Lung (tissue), 12 donors: Measurements from ENCODE around the gene SOX5. TPM values are rescaled to one million over a fixed set of nuclear protein-coding genes. Genes with fewer than 3 reads are reported as not detected.

Experiments
- ATAC-seq: fragments of 200-7000 bp; cut with Tn5 transposase; one replicate; pipeline ENCODE4 v1.9.1; 2020; ENCODE audit warnings: moderate number of reproducible peaks; ENCODE audit not compliant: insufficient read depth, low FRiP score
- DNase-seq, 3 donors: peaks; one replicate each; pipeline ENCODE4 v3.0.0-alpha.2; 2013 to 2017
- H3K27ac ChIP-seq, 2 donors: one replicate each; pipeline ENCODE4 v1.5.1; 2013; ENCODE audit warnings: mild to moderate bottlenecking in 2 of 2, moderate library complexity in 2 of 2, control low read depth in 1 of 2, inconsistent platforms in 1 of 2, low read depth in 1 of 2, low read length in 1 of 2
- H3K27me3 ChIP-seq, 3 donors: one replicate each; pipeline ENCODE4 v1.5.1; 2013; ENCODE audit warnings: low read length in 2 of 3; ENCODE audit not compliant: control insufficient read depth in 3 of 3, insufficient read depth in 3 of 3
- H3K36me3 ChIP-seq, 4 donors: one replicate each; pipeline ENCODE4 v1.5.1; 2013; ENCODE audit warnings: low read length in 4 of 4, mild to moderate bottlenecking in 1 of 4, moderate library complexity in 1 of 4; ENCODE audit not compliant: control insufficient read depth in 4 of 4, insufficient read depth in 4 of 4
- H3K4me1 ChIP-seq, 5 donors: one replicate each; pipeline ENCODE4 v1.5.1; 2013; ENCODE audit warnings: low read length in 5 of 5, mild to moderate bottlenecking in 2 of 5, moderate library complexity in 1 of 5; ENCODE audit not compliant: control insufficient read depth in 5 of 5, insufficient read depth in 5 of 5
- H3K4me3 ChIP-seq: one replicate; pipeline ENCODE4 v1.5.1; 2013; ENCODE audit warnings: mild to moderate bottlenecking, control low read depth, moderate library complexity
- H3K9ac ChIP-seq, 2 donors: one replicate each; pipeline ENCODE4 v1.5.1; 2013; ENCODE audit warnings: low read length in 2 of 2, control low read depth in 1 of 2; ENCODE audit not compliant: insufficient read depth in 1 of 2
- H3K9me3 ChIP-seq, 4 donors: one replicate each; pipeline ENCODE4 v1.5.1; 2013; ENCODE audit warnings: low read length in 3 of 4, mild to moderate bottlenecking in 1 of 4, moderate library complexity in 1 of 4; ENCODE audit not compliant: control insufficient read depth in 4 of 4, insufficient read depth in 3 of 4
- WGBS, 2 donors: extraction: QIAGEN DNeasy Blood & Tissue Kit; methylation state at CpG; one replicate each; pipeline ENCODE4 v1.1.7; 2013; 5-methylcytosine and 5-hydroxymethylcytosine counted together
- polyA plus RNA-seq, 2 donors: library from polyadenylated mRNA; stranded (reverse); fragments of 200-250 nt; gene quantifications; one replicate each; pipeline ENCODE4 v1.2.1, GENCODE V29; 2013
- total RNA-seq, 2 donors: library from RNA; depleted of rRNA in 1 of 2; stranded (reverse); fragments of >200 nt in 1 of 2; gene quantifications; one replicate each; pipeline ENCODE4 v1.2.1, GENCODE V29; 2014 to 2021
- TF ChIP-seq, protein P1 (sequence below): IDR thresholded peaks from 2 replicates; pipeline ENCODE4 v1.5.1; 2012; ENCODE audit warnings: mild to moderate bottlenecking; ENCODE audit errors: control extremely low read depth, extremely low read depth
- donor health status: control.
- donor health status: control.
- donor health status: Bipolar disorder and iron deficiency.
- donor health status: healthy.
- donor health status: DM: yes; HTN: yes; CAD: no.

SOX5 gene
- total and polyA plus RNA-seq, 4 donors: 1.0 to 71.4 (median 7.2) TPM

DNA sequence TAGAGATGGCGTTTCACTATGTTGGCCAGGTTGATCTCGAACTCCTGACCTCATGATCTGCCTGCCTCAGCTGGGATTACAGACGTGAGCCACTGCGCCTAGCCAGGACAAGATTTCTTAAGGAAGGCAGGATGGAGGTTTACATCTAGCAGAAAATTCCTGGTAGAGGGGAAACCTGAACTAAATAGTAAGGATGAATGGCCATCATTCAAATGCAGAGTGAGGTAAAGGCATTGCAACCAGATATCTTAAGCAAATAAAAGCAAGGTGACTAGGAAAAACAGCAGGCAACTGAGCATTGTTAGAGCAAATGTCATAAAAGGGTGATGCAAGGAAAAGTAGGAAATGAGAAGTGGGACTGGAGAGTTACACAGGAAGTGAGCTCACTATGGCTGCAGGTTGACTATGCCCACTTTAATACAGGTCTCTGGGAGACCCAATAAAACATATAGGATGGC, 133.0 kb downstream of the SOX5 start:
- 92 to 94% methylated on average over 4 of the region's 4 CpGs for WGBS, 2 donors
- Histone ChIP-seq H3K4me3 (no peak overlapping the region), H3K4me1 (no peaks in the 10 kb centered on the region), H3K27ac (no peak overlapping the region), H3K27me3 (no peaks in the 10 kb centered on the region), H3K36me3 (no peaks in the 10 kb centered on the region), H3K9me3 (no peaks in the 10 kb centered on the region), H3K9ac (no peak overlapping the region)
- ATAC-seq (no peak), DNase-seq (no peak)
- TF ChIP-seq, protein P1, sequence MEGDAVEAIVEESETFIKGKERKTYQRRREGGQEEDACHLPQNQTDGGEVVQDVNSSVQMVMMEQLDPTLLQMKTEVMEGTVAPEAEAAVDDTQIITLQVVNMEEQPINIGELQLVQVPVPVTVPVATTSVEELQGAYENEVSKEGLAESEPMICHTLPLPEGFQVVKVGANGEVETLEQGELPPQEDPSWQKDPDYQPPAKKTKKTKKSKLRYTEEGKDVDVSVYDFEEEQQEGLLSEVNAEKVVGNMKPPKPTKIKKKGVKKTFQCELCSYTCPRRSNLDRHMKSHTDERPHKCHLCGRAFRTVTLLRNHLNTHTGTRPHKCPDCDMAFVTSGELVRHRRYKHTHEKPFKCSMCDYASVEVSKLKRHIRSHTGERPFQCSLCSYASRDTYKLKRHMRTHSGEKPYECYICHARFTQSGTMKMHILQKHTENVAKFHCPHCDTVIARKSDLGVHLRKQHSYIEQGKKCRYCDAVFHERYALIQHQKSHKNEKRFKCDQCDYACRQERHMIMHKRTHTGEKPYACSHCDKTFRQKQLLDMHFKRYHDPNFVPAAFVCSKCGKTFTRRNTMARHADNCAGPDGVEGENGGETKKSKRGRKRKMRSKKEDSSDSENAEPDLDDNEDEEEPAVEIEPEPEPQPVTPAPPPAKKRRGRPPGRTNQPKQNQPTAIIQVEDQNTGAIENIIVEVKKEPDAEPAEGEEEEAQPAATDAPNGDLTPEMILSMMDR: no peak

DNA sequence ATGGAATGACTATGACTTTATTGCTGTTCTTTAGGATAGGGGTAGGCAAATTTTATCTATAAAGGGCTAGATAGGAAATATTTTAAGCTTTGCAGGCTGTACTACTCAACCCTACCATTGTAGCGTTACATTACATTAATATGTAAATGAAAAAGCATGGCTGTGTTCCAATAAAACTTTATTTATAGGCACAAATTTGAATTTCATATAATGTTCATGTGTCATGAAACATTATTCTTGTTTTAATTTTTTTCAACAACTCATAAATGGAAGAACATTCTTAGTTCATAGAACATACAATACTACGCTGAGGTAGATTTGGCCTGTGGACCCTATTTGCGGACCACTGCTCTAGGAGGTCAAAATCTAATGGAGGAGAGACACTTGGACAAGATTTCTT, 133.7 kb downstream of the SOX5 start:
- Histone ChIP-seq H3K4me1 (no peaks in the 10 kb centered on the region), H3K36me3 (no peaks in the 10 kb centered on the region), H3K9me3 (no peaks in the 10 kb centered on the region), H3K9ac (no peak overlapping the region), H3K27me3 (no peaks in the 10 kb centered on the region), H3K27ac (no peak overlapping the region), H3K4me3 (no peak overlapping the region)
- 94 to 98% methylated on average over 3 of the region's 3 CpGs for WGBS, 2 donors
- TF ChIP-seq, protein P1: no peak
- ATAC-seq: no peak
- no peak for DNase-seq

DNA sequence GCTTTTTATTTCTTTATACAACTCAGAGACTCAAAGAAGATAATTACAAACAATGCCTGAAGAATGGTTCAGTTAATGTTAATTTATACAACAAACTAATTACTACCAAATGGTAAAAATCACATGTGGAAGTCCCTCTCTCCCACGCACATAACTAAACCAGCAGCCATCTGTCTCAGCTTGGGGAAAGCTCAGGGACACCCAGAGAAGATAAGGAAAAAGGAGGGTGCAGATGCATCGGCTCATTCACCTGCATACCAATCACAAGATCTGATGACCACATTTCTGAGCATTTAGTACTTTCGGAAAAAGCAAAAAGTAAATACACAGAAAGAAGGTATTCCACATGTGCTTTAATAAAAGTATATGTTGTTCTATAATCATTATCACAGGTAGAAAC, 136.3 kb downstream of the SOX5 start:
- Histone ChIP-seq H3K27me3 (no peaks in the 10 kb centered on the region), H3K9me3 (no peaks in the 10 kb centered on the region), H3K4me3 (no peak overlapping the region), H3K9ac (no peak overlapping the region), H3K27ac (no peak overlapping the region), H3K36me3 (no peaks in the 10 kb centered on the region), H3K4me1 (no peaks in the 10 kb centered on the region)
- no peak for ATAC-seq
- TF ChIP-seq, protein P1: no peak
- 79 to 85% methylated on average over 3 of the region's 3 CpGs for WGBS, 2 donors
- no peak for DNase-seq

DNA sequence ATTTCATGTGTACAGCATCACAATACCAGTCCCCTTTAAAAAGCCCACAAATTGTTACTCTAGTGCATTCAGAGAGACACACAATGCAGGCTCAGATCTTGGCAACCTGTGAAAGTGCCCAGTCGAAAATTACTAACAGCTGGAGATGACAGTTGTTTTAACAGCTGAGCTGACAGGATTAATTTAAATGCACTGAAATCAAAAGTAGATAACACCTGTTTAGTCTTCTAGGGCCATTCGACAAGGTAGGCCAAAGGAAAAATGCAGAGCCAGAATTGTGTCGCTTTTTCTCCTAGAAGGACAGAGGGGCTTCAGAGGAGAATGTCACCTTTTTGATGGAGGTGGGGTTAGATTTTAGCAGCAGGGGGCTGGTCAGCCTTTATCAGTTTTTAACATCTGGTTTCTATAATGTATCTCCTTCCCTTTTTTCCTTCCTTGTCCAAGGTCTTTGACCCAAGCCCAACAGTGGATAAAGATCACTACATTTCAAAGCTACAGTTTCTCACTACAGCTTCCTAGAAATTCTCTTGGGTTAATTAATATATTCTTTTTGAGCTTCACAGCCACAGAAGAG, 139.1 kb downstream of the SOX5 start:
- no peak for DNase-seq
- 52 to 66% methylated on average over 3 of the region's 3 CpGs for WGBS, 2 donors

More for the DNA sequence above, 139.1 kb downstream of the SOX5 start:
- Histone ChIP-seq H3K27me3 (no peaks in the 10 kb centered on the region), H3K4me3 (no peak overlapping the region), H3K36me3 (no peaks in the 10 kb centered on the region), H3K9ac (no peak overlapping the region), H3K4me1 (no peaks in the 10 kb centered on the region), H3K9me3 (no peaks in the 10 kb centered on the region), H3K27ac (no peak overlapping the region)
- ATAC-seq: no peak
- TF ChIP-seq, protein P1: no peak
